Measurements from ENCODE around the gene ATOH8. TPM values are rescaled to one million over a fixed set of nuclear protein-coding genes. Genes with fewer than 3 reads are reported as not detected.

ATOH8 gene
- total RNA-seq, 1 experiment from 2014 or later: 0.20 TPM

DNA sequence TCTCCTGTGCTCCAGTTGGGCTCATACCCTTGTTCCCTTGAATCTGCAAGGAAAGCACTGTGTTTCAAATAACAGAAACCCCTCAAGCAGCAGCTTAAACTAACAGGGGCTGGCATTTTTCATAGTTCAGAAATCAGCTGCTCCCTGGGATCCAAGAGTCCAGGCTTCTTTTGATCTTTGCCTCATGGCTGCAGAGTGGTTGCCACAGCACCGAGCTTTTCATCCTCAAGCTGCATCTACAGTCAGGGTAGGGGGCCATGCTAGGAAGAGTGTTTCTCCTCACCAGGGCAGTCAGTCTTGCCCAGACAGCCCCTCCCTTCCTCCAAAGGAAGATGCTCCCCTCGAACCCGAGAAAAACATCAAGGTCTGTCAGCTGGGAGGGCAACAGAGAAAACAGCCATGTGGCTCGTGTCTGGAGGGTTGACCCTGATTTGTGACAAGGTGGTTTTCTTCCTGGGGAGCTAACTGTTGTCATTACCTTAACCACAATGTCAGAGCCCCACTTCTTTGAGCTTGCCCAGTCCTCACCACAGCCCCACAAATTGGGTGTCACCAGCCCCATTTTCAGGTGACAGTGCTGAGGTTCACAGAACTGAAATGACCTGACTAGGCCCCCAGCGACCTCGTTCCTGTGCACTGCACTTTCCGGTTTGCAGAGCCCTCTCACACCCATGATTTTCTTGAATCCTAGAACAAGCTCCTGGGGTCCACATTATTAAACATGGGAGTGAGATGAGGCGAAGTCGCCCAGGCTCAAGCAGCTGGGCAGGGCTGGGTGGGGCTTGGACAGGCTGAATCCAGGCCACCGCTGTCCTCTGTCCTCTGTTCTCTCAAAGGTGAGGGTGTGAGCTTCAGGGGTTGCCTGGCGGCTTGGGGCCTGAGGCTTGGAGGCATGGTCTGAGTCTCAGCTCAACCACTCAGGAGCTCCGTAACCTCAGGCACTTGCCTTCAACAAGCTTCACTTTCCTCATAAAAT, 21.9 kb downstream of the ATOH8 start:
- H3K4me1 ChIP-seq (ENCODE audit: insufficient read depth, low read length): no peaks in the 10 kb centered on the region; the same call in 1 of the 2 replicates
- no peak overlapping the region for H4K5ac ChIP-seq (ENCODE audit: insufficient read length, low read depth, low read length)
- H3K14ac ChIP-seq (ENCODE audit: insufficient read depth, low read length): no peak overlapping the region; the same call in 1 of the 2 replicates
- H2AFZ ChIP-seq (ENCODE audit: low read length): no peak overlapping the region
- no peak overlapping the region for H3K4ac ChIP-seq (ENCODE audit: low read depth, low read length)
- no CpG with 5 or more reads among the region's 12 CpGs for WGBS (ENCODE audit: extremely low coverage, insufficient read length, low lambda C conversion rate)
- H2BK12ac ChIP-seq (ENCODE audit: insufficient read length, low read depth, low read length): no peak overlapping the region
- no peak overlapping the region for H3K23ac ChIP-seq (ENCODE audit: insufficient read length, low read depth, low read length)
- H3K18ac ChIP-seq (ENCODE audit: insufficient read length, low read depth, low read length): no peak overlapping the region
- no peak overlapping the region for H2BK20ac ChIP-seq (ENCODE audit: low read depth, low read length, poor library complexity, severe bottlenecking)
- Mint-ChIP-seq H3K36me3 (ENCODE audit: insufficient read depth in 1 of 3, low read depth in 3 of 3) (no peaks in the 10 kb centered on the region), H3K27me3 (ENCODE audit: low read depth) (peaks cover 14% of the 10 kb centered on the region), H3K9me3 (no peaks in the 10 kb centered on the region), H3K27ac (no peak overlapping the region), H3K4me3 (no peak overlapping the region), H3K4me1 (peaks cover 12 to 39% of the 10 kb centered on the region in 2 experiments)
- no peak overlapping the region for H2BK120ac ChIP-seq (ENCODE audit: low read depth, low read length, poor library complexity, severe bottlenecking)
- no peak overlapping the region for H2BK15ac ChIP-seq (ENCODE audit: low read depth, low read length)
- no peak overlapping the region for H3T11ph ChIP-seq (ENCODE audit: low read length)
- no peaks in the 10 kb centered on the region for H3K79me1 ChIP-seq (ENCODE audit: insufficient read depth, low read depth, low read length, poor library complexity, severe bottlenecking)
- no peak overlapping the region for H3K56ac ChIP-seq (ENCODE audit: insufficient read length, low read depth, low read length)
- H3K27me3 ChIP-seq (ENCODE audit: insufficient read depth, low read length): peaks cover 2% of the 10 kb centered on the region; the same call in 1 of the 2 replicates
- no peaks in the 10 kb centered on the region for H3K79me2 ChIP-seq (ENCODE audit: insufficient read depth, low read length)
- no peak overlapping the region for H4K91ac ChIP-seq (ENCODE audit: insufficient read length, low read depth, low read length)
- H3K23me2 ChIP-seq (ENCODE audit: insufficient read length, low read depth, low read length, poor library complexity, severe bottlenecking): no peaks in the 10 kb centered on the region
- H3K9me3 ChIP-seq (ENCODE audit: control insufficient read depth, low read depth, low read length): no peaks in the 10 kb centered on the region
- H2AK5ac ChIP-seq (ENCODE audit: insufficient read length, low read length): no peak overlapping the region
- no peak overlapping the region for H3K4me2 ChIP-seq (ENCODE audit: insufficient read depth, insufficient read length, low read length)
- no peak overlapping the region for H3K9ac ChIP-seq (ENCODE audit: extremely low read depth, insufficient read length, low read length)
- H4K8ac ChIP-seq (replicated peaks; ENCODE audit: insufficient read length, low read depth, low read length): no peak overlapping the region
- H3K27ac ChIP-seq (ENCODE audit: insufficient read length, low read depth, low read length): no peak overlapping the region
- H4K20me1 ChIP-seq (ENCODE audit: control insufficient read depth, insufficient read depth, insufficient read length): no peaks in the 10 kb centered on the region
- no peak for DNase-seq
- TF ChIP-seq, protein P1, sequence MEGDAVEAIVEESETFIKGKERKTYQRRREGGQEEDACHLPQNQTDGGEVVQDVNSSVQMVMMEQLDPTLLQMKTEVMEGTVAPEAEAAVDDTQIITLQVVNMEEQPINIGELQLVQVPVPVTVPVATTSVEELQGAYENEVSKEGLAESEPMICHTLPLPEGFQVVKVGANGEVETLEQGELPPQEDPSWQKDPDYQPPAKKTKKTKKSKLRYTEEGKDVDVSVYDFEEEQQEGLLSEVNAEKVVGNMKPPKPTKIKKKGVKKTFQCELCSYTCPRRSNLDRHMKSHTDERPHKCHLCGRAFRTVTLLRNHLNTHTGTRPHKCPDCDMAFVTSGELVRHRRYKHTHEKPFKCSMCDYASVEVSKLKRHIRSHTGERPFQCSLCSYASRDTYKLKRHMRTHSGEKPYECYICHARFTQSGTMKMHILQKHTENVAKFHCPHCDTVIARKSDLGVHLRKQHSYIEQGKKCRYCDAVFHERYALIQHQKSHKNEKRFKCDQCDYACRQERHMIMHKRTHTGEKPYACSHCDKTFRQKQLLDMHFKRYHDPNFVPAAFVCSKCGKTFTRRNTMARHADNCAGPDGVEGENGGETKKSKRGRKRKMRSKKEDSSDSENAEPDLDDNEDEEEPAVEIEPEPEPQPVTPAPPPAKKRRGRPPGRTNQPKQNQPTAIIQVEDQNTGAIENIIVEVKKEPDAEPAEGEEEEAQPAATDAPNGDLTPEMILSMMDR (conservative IDR thresholded peaks at IDR 0.05): no peak
- H2BK5ac ChIP-seq (ENCODE audit: insufficient read length, low read length): no peak overlapping the region
